ENCODE measurements around the gene RPS10. TPM values are rescaled to one million over a fixed set of nuclear protein-coding genes. Genes with fewer than 3 reads are reported as not detected.
"Not testable (repeated sequence)": the region's sequence is repeated elsewhere in the genome, so short reads cannot be mapped to it uniquely, and the experiment has no call there.

Gene RPS10
- total RNA-seq, 1 donor from 2014 or later: 4,229 TPM

DNA sequence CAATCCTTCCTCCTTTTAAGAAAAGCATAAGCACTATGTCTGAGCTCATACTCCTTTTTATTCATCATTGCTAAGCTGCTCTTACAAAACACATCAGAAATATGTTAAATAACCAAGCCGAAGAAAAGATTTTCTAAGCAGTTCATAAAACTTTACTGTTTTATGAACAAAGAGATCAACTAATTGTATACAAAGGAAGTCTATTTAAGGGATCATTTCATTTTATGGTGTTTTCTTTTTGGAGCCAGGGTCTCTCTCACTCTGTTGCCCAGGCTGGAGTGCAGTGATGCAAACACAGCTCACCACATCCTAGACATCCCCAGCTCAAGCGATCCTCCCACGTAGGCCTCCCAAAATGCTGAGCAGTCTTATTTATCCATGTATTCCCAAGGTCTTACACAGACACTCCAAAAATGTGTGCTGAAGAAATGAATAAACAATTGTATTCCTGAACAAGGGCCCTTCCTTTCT, 42.7 kb downstream of the RPS10 start:
- DNase-seq (ENCODE audit: low read depth): no peak
- TF ChIP-seq, protein P1, sequence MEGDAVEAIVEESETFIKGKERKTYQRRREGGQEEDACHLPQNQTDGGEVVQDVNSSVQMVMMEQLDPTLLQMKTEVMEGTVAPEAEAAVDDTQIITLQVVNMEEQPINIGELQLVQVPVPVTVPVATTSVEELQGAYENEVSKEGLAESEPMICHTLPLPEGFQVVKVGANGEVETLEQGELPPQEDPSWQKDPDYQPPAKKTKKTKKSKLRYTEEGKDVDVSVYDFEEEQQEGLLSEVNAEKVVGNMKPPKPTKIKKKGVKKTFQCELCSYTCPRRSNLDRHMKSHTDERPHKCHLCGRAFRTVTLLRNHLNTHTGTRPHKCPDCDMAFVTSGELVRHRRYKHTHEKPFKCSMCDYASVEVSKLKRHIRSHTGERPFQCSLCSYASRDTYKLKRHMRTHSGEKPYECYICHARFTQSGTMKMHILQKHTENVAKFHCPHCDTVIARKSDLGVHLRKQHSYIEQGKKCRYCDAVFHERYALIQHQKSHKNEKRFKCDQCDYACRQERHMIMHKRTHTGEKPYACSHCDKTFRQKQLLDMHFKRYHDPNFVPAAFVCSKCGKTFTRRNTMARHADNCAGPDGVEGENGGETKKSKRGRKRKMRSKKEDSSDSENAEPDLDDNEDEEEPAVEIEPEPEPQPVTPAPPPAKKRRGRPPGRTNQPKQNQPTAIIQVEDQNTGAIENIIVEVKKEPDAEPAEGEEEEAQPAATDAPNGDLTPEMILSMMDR (conservative IDR thresholded peaks at IDR 0.05; ENCODE audit: low read depth, low read length): no peak
- no peak overlapping the region for H3K4me3 ChIP-seq (ENCODE audit: low read depth, low read length)

DNA sequence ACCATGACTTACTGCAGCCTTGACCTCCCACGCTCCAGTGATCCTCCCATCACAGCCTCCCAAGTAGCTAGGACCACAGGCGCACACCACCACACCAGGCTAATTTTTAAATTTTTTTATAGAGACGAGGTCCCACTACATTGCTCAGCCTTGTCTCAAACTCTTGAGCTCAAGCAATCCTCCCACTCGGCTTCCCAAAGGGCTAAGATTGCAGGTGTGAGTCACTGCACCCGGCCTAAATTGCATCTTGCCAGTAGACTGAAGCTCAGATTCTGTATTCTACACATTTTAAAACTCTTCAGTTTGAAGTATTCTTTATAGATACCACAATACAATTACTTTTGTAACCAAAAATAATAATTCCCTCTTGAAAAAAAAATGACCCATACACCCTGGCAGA, 44.8 kb downstream of the RPS10 start:
- H3K4me3 ChIP-seq (ENCODE audit: low read depth, low read length): no peak overlapping the region
- no peak for DNase-seq (ENCODE audit: low read depth)
- TF ChIP-seq, protein P1 (conservative IDR thresholded peaks at IDR 0.05; ENCODE audit: low read depth, low read length): no peak

DNA sequence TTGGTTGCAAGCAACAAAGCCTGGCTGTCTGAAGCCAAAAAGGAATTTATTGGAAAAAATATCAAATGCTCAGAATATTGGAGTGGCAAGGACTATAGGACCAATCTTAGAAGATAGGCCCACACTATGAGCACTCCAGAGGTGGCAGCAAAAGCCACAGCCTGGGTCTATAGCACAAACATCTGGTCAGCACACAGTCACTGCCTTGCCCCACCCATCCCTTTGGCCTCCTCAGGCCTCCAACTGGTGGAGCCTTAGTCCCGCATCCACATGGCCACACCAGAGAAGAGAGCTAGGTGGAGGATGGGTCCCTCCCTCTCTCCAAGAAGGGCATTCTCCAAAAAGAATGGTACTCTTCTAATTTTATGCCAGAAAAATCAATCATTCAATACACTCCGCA, 47.4 kb downstream of the RPS10 start:
- DNase-seq (ENCODE audit: low read depth): no peak
- TF ChIP-seq, protein P1 (conservative IDR thresholded peaks at IDR 0.05; ENCODE audit: low read depth, low read length): no peak
- no peak overlapping the region for H3K4me3 ChIP-seq (ENCODE audit: low read depth, low read length)

DNA sequence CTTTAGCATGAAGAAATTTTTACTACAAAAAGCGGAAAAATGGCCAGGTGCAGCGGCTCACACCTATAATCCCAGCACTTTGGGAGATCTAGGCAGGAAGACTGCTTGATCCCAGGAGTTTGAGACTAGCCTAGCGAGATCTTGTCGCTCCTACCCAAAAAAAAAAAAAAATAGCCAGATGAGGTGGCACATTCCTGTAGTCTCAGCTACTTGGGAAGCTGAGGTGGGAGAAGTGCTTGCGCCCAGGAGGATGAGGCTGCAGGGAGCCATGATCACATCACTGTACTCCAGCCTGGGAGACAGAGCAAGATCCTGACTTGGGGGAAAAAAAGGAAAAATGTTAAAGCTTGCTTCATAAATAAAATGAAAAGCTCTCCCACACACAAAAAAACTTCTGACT, 47.9 kb downstream of the RPS10 start:
- no peak for DNase-seq (ENCODE audit: low read depth)
- TF ChIP-seq, protein P1 (conservative IDR thresholded peaks at IDR 0.05; ENCODE audit: low read depth, low read length): no peak
- H3K4me3 ChIP-seq (ENCODE audit: low read depth, low read length): no peak overlapping the region

DNA sequence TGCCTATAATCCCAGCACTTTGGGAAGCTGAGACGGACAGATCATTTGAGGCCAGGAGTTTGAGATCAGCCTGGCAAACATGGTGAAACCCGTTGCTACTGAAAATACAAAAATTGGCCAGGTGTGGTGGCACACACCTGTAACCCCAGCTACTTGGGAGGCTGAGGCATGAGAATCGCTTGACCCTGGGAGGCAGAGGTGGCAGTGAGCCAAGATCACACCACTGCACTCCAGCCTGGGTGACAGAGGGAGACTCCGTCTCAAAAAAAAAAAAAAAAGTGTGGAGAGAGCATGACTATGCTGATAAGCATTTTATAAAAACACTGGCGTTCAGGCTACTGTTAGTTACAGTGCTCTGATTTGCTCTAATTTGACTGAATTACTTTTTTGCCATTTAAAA, 48.3 kb downstream of the RPS10 start:
- not testable (repeated sequence) for H3K4me3 ChIP-seq (ENCODE audit: low read depth, low read length); DNase-seq (ENCODE audit: low read depth)

DNA sequence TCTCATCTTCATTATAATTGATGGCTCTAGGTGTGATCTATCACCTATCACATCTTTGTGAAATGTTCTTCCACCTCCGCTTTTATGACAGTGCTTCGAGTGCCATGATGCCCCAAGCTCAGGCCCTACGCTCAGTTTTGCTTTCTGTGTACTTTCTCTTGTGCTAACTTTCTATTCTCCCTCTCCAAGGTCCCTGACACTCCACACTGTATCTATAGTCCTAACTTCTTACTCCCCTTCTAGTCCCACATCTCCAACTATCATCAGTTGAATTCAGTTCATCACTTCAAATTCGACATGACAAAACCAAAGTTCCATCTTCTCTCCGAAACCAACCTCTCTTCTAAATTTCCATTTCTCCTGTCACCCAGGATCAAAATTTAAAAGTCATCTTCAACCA, 50.0 kb downstream of the RPS10 start:
- DNase-seq (ENCODE audit: low read depth): no peak
- no peak overlapping the region for H3K4me3 ChIP-seq (ENCODE audit: low read depth, low read length)
- TF ChIP-seq, protein P1 (conservative IDR thresholded peaks at IDR 0.05; ENCODE audit: low read depth, low read length): no peak

DNA sequence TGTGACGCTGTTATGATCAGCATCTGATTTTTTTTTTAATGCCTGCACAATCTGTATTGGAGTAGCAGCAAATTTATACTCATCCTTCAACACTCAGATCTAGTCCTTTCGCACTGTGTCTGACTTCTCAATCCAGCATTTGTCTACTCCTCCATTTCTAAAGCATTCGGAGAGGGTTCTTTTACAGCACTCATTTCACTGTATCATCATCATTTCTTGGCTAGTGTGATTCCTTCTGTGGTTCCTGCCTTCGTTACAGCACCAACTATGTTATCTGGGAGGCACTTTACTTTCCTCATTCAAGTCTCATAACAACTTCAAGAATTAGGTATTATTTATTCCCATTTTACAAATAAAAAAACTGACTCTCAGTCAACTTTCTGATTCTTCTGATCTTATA, 51.4 kb downstream of the RPS10 start:
- TF ChIP-seq, protein P1 (conservative IDR thresholded peaks at IDR 0.05; ENCODE audit: low read depth, low read length): no peak
- no peak for DNase-seq (ENCODE audit: low read depth)
- no peak overlapping the region for H3K4me3 ChIP-seq (ENCODE audit: low read depth, low read length)

DNA sequence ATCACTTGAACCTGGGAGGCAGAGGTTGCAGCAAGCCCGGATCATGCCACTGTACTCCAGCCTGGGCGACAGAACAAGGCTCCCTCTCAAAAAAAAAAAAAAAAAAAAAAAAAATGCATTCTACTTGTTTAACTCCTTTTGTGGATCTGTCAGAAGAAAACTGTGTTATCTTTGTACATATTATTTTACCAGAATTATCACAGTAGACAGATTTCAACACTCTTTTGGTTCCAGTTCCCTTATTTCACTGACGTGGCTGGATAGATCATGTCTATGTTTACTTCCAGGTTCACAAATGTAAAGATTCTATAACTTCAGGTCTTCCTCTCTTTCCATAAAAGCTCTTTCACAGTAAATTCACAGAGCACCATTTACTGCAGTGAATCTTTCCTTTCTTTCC, 51.8 kb downstream of the RPS10 start:
- TF ChIP-seq, protein P1 (conservative IDR thresholded peaks at IDR 0.05; ENCODE audit: low read depth, low read length): no peak
- no peak for DNase-seq (ENCODE audit: low read depth)
- H3K4me3 ChIP-seq (ENCODE audit: low read depth, low read length): no peak overlapping the region
